ENCODE results near the gene TANGO2. TPM values are rescaled to one million over a fixed set of nuclear protein-coding genes. Genes with fewer than 3 reads are reported as not detected.

TANGO2 gene
- total and polyA plus RNA-seq, 10 of the 15 experiments (the other 5 are each of a cell fraction or from before 2014, with no cell fraction given): 4.0 to 24.8 (median 20.9) TPM

GRCh38 chr22:20026204-20026908, 5.4 kb downstream of the TANGO2 start:
- ChIA-PET SMC1A (ENCODE audit: uncharacterized antibody, unreplicated experiment) (interaction anchor here (0.7 kb wide), 1 partner anchor 17 kb away, joined by 3 read pairs; no protein-coding TSS in a partner anchor), CTCF (interaction anchor here (1.0 kb wide), 1 partner anchor 115 kb away, joined by 3 read pairs; no protein-coding TSS in a partner anchor), POLR2A (no interaction called here), RAD21 (ENCODE audit: unreplicated experiment) (no interaction called here)
- H3K4me2 ChIP-seq (ENCODE audit: control insufficient read depth, insufficient read depth): no peak overlapping the region
- DNase-seq (ENCODE audit: low read depth, low spot score) (no peak), FAIRE-seq (no peak), ATAC-seq (no peak)
- in situ Hi-C loops (cut with MboI) (no loop called here), intact Hi-C loops (cut with micrococcal nuclease; ENCODE audit: unreplicated experiment) (loop anchor here (10.0 kb wide), 1 partner anchor 48 kb away; no protein-coding TSS in a partner anchor)
- no peak overlapping the region for H3K9ac ChIP-seq (ENCODE audit: control insufficient read depth, insufficient read depth, low read length)
- peaks cover 19% of the 10 kb centered on the region for H3K79me2 ChIP-seq (ENCODE audit: control insufficient read depth, insufficient read depth, low read length)
- no TSS peak for BruUV-seq (replicated peaks)
- no peaks in the 10 kb centered on the region for H3K9me3 ChIP-seq (replicated peaks; ENCODE audit: control insufficient read depth, insufficient read depth, low read length)
- TF ChIP-seq CBFB (IDR thresholded peaks at IDR 0.05; ENCODE audit: low read depth) (no peak), GATAD2B (conservative IDR thresholded peaks at IDR 0.05; ENCODE audit: low read depth) (no peak), SMC3 (IDR thresholded peaks at IDR 0.05; ENCODE audit: borderline replicate concordance, low read length) (no peak), HDGF (IDR thresholded peaks at IDR 0.05) (no peak)
- H3K27ac ChIP-seq (ENCODE audit: control insufficient read depth, insufficient read depth): no peak overlapping the region
- peaks cover 13% of the 10 kb centered on the region for H3K4me1 ChIP-seq (ENCODE audit: control insufficient read depth, insufficient read depth, low read length)
- no peaks in the 10 kb centered on the region; a peak in 2 of 4 replicates for H3K36me3 ChIP-seq (ENCODE audit: control insufficient read depth in 2 of 2, insufficient read depth in 2 of 2, low read length in 1 of 2)
- H4K20me1 ChIP-seq (ENCODE audit: control insufficient read depth, insufficient read depth): no peaks in the 10 kb centered on the region; the same call in 1 of the 2 replicates
- H3K27me3 ChIP-seq (replicated peaks in 1 of 2; ENCODE audit: control insufficient read depth in 2 of 2, insufficient read depth in 2 of 2, low read length in 1 of 2): no peaks in the 10 kb centered on the region
- H3K4me3 ChIP-seq: no peak overlapping the region
- no peak overlapping the region for H2AFZ ChIP-seq (ENCODE audit: control insufficient read depth, low read depth, low read length)
- 91% methylated on average over 13 of the region's 13 CpGs for WGBS (ENCODE audit: insufficient coverage, insufficient replicate concordance, low lambda C conversion rate, missing lambda C conversion rate)

GRCh38 chr22:20026996-20027601, 6.2 kb downstream of the TANGO2 start:
- RAD21 ChIA-PET (ENCODE audit: unreplicated experiment): no interaction called here
- FAIRE-seq (no peak), DNase-seq (ENCODE audit: low read depth, low spot score) (no peak), ATAC-seq (no peak)
- Histone ChIP-seq H3K36me3 (ENCODE audit: control insufficient read depth in 2 of 2, insufficient read depth in 2 of 2, low read length in 1 of 2) (no peaks in the 10 kb centered on the region; a peak in 2 of 4 replicates), H3K9me3 (replicated peaks; ENCODE audit: control insufficient read depth, insufficient read depth, low read length) (no peaks in the 10 kb centered on the region), H3K27ac (ENCODE audit: control insufficient read depth, insufficient read depth) (no peak overlapping the region), H3K4me1 (ENCODE audit: control insufficient read depth, insufficient read depth, low read length) (peaks cover 13% of the 10 kb centered on the region), H4K20me1 (ENCODE audit: control insufficient read depth, insufficient read depth) (no peaks in the 10 kb centered on the region; the same call in 1 of the 2 replicates), H2AFZ (ENCODE audit: control insufficient read depth, low read depth, low read length) (no peak overlapping the region), H3K9ac (ENCODE audit: control insufficient read depth, insufficient read depth, low read length) (no peak overlapping the region), H3K79me2 (ENCODE audit: control insufficient read depth, insufficient read depth, low read length) (peaks cover 12% of the 10 kb centered on the region), H3K4me3 (no peak overlapping the region), H3K27me3 (replicated peaks in 1 of 2; ENCODE audit: control insufficient read depth in 2 of 2, insufficient read depth in 2 of 2, low read length in 1 of 2) (no peaks in the 10 kb centered on the region), H3K4me2 (ENCODE audit: control insufficient read depth, insufficient read depth) (no peak overlapping the region)
- WGBS (ENCODE audit: insufficient coverage, insufficient replicate concordance, low lambda C conversion rate, missing lambda C conversion rate): 87% methylated on average over 12 of the region's 12 CpGs
- SMC1A ChIA-PET (ENCODE audit: uncharacterized antibody, unreplicated experiment): no interaction called here
- intact Hi-C loops (cut with micrococcal nuclease; ENCODE audit: unreplicated experiment): loop anchor here (10.0 kb wide), 1 partner anchor 48 kb away; no protein-coding TSS in a partner anchor
- no TSS peak for BruUV-seq (replicated peaks)
- POLR2A ChIA-PET: no interaction called here
- in situ Hi-C loops (cut with MboI): no loop called here
- CTCF ChIA-PET: interaction anchor here (0.7 to 1.0 kb wide), 2 partner anchors 8 to 116 kb away, joined by 3 to 4 read pairs; no protein-coding TSS in a partner anchor
- TF ChIP-seq KLF5 (IDR thresholded peaks at IDR 0.05; ENCODE audit: partially characterized antibody): no peak
- no peak for TF ChIP-seq TCF7 (IDR thresholded peaks at IDR 0.05; ENCODE audit: borderline replicate concordance)
- no peak for TF ChIP-seq BMI1 (IDR thresholded peaks at IDR 0.05; ENCODE audit: borderline replicate concordance)
- TF ChIP-seq GABPA (IDR thresholded peaks at IDR 0.05; ENCODE audit: low read depth): no peak
- TF ChIP-seq BRCA1 (IDR thresholded peaks at IDR 0.05; ENCODE audit: low read depth, low read length): no peak
- TF ChIP-seq POU2F2 (IDR thresholded peaks at IDR 0.05; ENCODE audit: borderline replicate concordance, low read depth, low read length): no peak
- TF ChIP-seq USF2 (IDR thresholded peaks at IDR 0.05; ENCODE audit: borderline replicate concordance, low read depth, low read length): no peak
- TF ChIP-seq SP1 (IDR thresholded peaks at IDR 0.05; ENCODE audit: low read depth, low read length): no peak
- no peak for TF ChIP-seq SUZ12 (IDR thresholded peaks at IDR 0.05; ENCODE audit: unreplicated experiment)
